DMS53 treated with DMSO at 0.1 percent for 48 hours (cell line): ENCODE data around the gene DSE.

Experiments used
- DNase-seq: peaks from one replicate; lab custom pipeline; 2025; ENCODE audit not compliant: unreplicated experiment; lab: John Stamatoyannopoulos, UW

Gene DSE

GRCh38 chr6:116471531-116471930 is 100.8 kb downstream of the DSE start:
- no peak for DNase-seq

GRCh38 chr6:116472706-116473105 is 102.0 kb downstream of the DSE start:
- no peak for DNase-seq

GRCh38 chr6:116475141-116475540 is 104.4 kb downstream of the DSE start:
- no peak for DNase-seq

DNA sequence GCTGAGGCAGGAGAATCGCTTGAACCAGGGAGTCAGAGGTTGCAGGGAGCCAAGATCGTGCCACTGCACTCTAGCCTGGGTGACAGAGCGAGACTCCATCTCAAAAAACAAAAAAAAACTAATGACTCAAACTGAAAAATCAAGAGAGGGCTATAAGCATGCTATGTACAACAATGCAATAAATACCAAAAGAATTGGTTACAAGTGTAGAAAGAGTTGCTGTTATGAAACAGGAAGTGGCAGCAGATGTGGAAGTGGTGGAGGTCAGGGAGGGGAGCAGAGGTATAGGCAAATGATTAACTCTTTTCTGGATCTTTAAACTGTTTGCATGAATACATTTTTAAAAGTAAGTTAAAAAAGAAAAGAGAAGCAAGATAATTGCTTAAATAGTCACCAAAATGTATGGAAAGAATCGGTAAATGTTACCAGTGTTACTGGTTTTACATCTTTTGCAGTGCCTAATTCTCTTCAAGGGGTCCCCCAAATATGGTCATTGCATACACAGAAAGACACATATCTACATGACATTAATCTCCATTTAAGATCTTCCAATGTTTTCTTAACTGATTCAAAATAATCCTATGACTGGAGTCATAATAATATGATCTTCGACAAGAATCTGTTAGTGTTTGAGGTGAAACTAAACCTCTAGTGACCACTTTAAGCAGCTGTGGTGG is 105.4 kb downstream of the DSE start:
- no peak for DNase-seq

- DNase-seq: no peak
These were observed 112.0 kb downstream of the DSE start for GRCh38 chr6:116482780-116483179.

- no peak for DNase-seq
These were observed 112.9 kb downstream of the DSE start for GRCh38 chr6:116483616-116484015.

- DNase-seq: no peak
These were observed 114.9 kb downstream of the DSE start for GRCh38 chr6:116485559-116486184.

DNA sequence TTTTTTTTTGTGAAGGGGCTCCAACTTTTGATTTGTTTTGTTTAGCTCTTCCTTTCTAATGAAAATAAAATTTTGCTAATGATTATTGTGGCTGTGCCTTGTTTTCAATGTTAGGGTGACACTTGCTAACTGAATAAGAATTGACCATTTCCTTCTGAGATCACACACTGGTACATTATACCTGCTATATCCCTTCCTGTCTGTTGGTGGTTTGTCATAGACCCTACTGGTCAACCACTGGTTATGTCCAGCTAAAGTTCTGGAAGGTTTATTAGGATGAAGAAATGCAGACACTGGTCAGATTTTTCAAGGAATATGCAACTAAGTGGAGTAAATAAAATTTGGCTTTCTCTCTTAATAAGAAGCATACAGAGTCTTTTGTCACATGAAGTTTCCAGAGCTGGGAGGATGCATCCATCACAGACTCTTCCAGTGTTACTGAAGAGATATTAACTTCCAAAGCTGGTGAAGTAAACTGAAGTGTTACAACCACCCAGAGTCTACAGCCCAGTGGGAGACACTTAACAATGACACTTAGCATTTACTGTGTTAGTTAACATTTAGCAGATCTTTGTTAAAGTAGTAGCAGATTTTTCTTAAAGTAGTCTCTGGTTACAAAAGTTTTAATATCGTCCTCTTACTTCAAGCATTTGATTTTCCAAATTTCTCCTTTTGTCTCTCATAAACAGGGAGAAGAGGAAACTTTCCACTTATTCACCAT is 121.0 kb downstream of the DSE start:
- DNase-seq: no peak

DNA sequence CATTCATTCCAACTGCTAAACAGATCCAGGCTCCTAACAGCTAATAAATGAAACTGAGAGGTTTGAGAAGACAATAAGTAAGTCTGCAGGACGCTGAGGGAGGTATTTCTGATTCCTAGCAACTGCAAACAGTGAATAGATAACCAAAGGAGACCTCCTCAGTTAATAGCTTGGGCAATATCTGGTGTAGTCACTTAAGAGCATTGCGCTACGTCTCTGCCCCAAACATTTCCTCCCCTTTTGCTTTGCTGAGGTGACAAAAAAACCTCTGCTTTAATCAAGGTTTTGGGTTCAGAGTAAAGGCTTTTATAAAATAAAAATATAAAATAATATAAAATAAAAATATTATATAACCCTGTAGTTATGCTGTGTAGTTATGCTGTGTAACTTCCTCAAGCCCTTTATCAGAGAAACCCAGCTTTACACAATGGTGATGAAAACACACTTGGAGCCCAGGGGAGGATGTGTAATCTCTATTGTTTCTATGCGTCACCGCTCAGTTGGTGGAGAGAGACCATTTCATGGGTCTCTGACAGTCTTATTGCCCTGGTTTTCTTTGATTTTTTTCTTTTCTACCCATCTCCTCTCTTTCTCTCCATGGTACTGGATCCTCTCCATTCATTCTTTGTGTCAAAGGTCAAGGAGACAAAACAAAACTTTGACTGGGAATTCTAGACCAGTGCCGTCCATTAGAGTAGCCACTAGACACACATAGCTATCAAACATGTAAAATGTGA is 121.8 kb downstream of the DSE start:
- DNase-seq: no peak
